IMR-90 (cell line): Measurements from ENCODE around the gene ATP8B4.

Experiments used
- CTCF ChIP-seq: conservative IDR thresholded peaks from 2 replicates; pipeline ENCODE4 v1.5.1; 2012; ENCODE audit warnings: mild to moderate bottlenecking, low read depth, low read length, improper control_type of control experiment
- RAD21 ChIP-seq: IDR thresholded peaks from 2 replicates; pipeline ENCODE4 v1.6.1; 2012; ENCODE audit warnings: low read length, improper control_type of control experiment

GRCh38 chr15:50050986-50051743 is 67.9 kb downstream of the ATP8B4 start:
- TF ChIP-seq CTCF = no peak
- TF ChIP-seq RAD21 = no peak
